Hair follicular keratinocyte (primary cell): Measurements from ENCODE around the gene RABGEF1. TPM values are rescaled to one million over a fixed set of nuclear protein-coding genes. Genes with fewer than 3 reads are reported as not detected.

ENCODE experiments used
- total RNA-seq: library from RNA; depleted of rRNA; stranded (reverse); fragments of >200 nt; gene quantifications from 2 replicates; pipeline ENCODE4 v1.2.3, GENCODE V29; 2015

RABGEF1 gene
- total RNA-seq: 24.1 and 32.0 TPM in 2 replicates

GRCh38 chr7:66740302-66740979 lies at the start of gene RABGEF1:
RABGEF1 (plus strand) TSS chr7:66740733; CDS start chr7:66771900, 31,167 bp downstream.

Other genes with a start within 250 kb of the RABGEF1 start
- gene KCTD7, start 111.9 kb upstream of the RABGEF1 start, total RNA-seq: 4.0 and 5.4 TPM in 2 replicates
- gene TMEM248, start 180.5 kb downstream of the RABGEF1 start, total RNA-seq: 66.1 and 68.2 TPM in 2 replicates